GM12878 (cell line): Measurements from ENCODE around the gene GEMIN5.

ENCODE experiments used
- CBX3 ChIP-seq: fragments of 200-600 bp; sonication (generic); IDR thresholded peaks from 2 replicates; pipeline ENCODE4 v1.6.1; 2016; ENCODE audit warnings: low read depth, borderline replicate concordance
- CEBPB ChIP-seq, 2 experiments: fragments of 150-350 bp in 1 of 2; IDR thresholded peaks; 2 replicates each; pipeline ENCODE4 v1.6.1; 2012 to 2014; ENCODE audit warnings: low read depth in 2 of 2, low read length in 2 of 2, borderline replicate concordance in 1 of 2, inconsistent platforms in 1 of 2
- HDGF ChIP-seq: fragments of 450-650 bp; IDR thresholded peaks from 2 replicates; pipeline ENCODE4 v1.6.1; 2016; ENCODE audit warnings: antibody characterized with exemption
- NR2C2 ChIP-seq: IDR thresholded peaks from 2 replicates; pipeline ENCODE4 v1.6.1; 2011; ENCODE audit warnings: borderline replicate concordance, low read depth; ENCODE audit not compliant: control insufficient read depth, insufficient read length
- POLR2A ChIP-seq: IDR thresholded peaks from 2 replicates; pipeline ENCODE4 v1.6.1; 2011; ENCODE audit warnings: low read depth, mild to moderate bottlenecking, low read length
- RAD51 ChIP-seq: fragments of 450-650 bp; IDR thresholded peaks from 2 replicates; pipeline ENCODE4 v1.6.1; 2016; ENCODE audit warnings: moderate library complexity, mild to moderate bottlenecking, inconsistent platforms
- RFX5 ChIP-seq: IDR thresholded peaks from 2 replicates; pipeline ENCODE4 v1.6.1; 2011; ENCODE audit warnings: low read depth, low read length, improper control_type of control experiment
- SP1 ChIP-seq: IDR thresholded peaks from one replicate; pipeline ENCODE4 v1.6.1; 2011; ENCODE audit warnings: low read depth, low read length
- YY1 ChIP-seq: IDR thresholded peaks from 2 replicates; pipeline ENCODE4 v1.6.1; 2011; ENCODE audit warnings: low read depth, mild to moderate bottlenecking, low read length
- ZNF274 ChIP-seq: IDR thresholded peaks from one replicate; pipeline ENCODE4 v1.8.0; 2011; ENCODE audit not compliant: insufficient read length, insufficient read depth
- TF ChIP-seq, protein P1 (sequence below), 3 experiments: IDR thresholded peaks in 2 of 3; conservative IDR thresholded peaks in 1 of 3; 2 replicates each; pipeline ENCODE4 v1.5.1; 2011; ENCODE audit warnings: low read depth in 3 of 3, low read length in 3 of 3, mild to moderate bottlenecking in 3 of 3, control low read depth in 2 of 3, moderate library complexity in 2 of 3, inconsistent platforms in 1 of 3, mixed read lengths in 1 of 3; ENCODE audit not compliant: control insufficient read depth in 2 of 3, insufficient read depth in 1 of 3; ENCODE audit errors: extremely low read depth in 1 of 3

DNA sequence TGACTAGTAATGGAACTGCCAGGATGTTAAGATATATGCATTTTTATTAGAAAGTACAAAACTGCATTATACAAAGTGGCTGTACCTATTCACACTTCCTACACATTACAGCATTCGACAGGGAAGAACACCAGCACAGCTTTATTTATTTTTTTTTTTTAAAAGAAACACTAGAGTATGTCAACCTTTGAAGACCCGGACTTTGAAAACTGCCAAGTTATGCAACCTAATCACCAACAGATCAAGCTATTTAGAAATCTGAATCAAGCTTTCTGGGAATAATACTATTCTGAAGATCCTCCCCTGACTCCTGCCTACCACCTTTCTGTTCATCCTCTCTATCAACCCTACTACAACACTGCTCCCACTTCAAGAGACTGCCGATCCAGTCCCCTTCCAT is 4.5 kb downstream of the GEMIN5 start:
- no peak for TF ChIP-seq SP1
- no peak for TF ChIP-seq NR2C2
- TF ChIP-seq HDGF, result no peak
- TF ChIP-seq POLR2A, result no peak
- TF ChIP-seq RFX5, result no peak
- TF ChIP-seq RAD51, result no peak
- TF ChIP-seq ZNF274, result no peak
- no peak for TF ChIP-seq YY1
- TF ChIP-seq, protein P1, sequence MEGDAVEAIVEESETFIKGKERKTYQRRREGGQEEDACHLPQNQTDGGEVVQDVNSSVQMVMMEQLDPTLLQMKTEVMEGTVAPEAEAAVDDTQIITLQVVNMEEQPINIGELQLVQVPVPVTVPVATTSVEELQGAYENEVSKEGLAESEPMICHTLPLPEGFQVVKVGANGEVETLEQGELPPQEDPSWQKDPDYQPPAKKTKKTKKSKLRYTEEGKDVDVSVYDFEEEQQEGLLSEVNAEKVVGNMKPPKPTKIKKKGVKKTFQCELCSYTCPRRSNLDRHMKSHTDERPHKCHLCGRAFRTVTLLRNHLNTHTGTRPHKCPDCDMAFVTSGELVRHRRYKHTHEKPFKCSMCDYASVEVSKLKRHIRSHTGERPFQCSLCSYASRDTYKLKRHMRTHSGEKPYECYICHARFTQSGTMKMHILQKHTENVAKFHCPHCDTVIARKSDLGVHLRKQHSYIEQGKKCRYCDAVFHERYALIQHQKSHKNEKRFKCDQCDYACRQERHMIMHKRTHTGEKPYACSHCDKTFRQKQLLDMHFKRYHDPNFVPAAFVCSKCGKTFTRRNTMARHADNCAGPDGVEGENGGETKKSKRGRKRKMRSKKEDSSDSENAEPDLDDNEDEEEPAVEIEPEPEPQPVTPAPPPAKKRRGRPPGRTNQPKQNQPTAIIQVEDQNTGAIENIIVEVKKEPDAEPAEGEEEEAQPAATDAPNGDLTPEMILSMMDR (IDR thresholded peaks at IDR 0.05 in 2 of 3, conservative IDR thresholded peaks at IDR 0.05 in 1 of 3; ENCODE audit: control insufficient read depth in 2 of 3, extremely low read depth in 1 of 3, insufficient read depth in 1 of 3, low read depth in 3 of 3, low read length in 3 of 3), result no peak
- TF ChIP-seq CBX3, result no peak
- no peak for TF ChIP-seq CEBPB (IDR thresholded peaks at IDR 0.05; ENCODE audit: borderline replicate concordance in 1 of 2, low read depth in 2 of 2, low read length in 2 of 2)
